Endothelial cell of umbilical vein (primary cell): ENCODE data around the gene TMIE. TPM values are rescaled to one million over a fixed set of nuclear protein-coding genes. Genes with fewer than 3 reads are reported as not detected.

Source experiments
- BruUV-seq: library from RNA; stranded (reverse); fragments of 400-500 nt; replicated peaks from 2 replicates; lab custom pipeline; 2021; lab: Mats Ljungman, UMichigan
- CTCF ChIA-PET: fragments of 300-600, 350-600 bp; sonication (Branson Sonifier 250); formaldehyde crosslinking; loops from one replicate; lab custom pipeline; 2021; ENCODE audit warnings: antibody characterized with exemption, inconsistent platforms; lab: Charles Lee
- POLR2A ChIA-PET: fragments of 300-600, 350-600 bp; sonication (Branson Sonifier 250); formaldehyde crosslinking; loops from one replicate; lab custom pipeline; 2021; ENCODE audit warnings: antibody characterized with exemption, inconsistent platforms; lab: Charles Lee
- DNase-seq: peaks from one replicate; pipeline ENCODE4 v3.0.0-alpha.2; 2011; ENCODE audit warnings: low read depth, low spot score
- FAIRE-seq: peaks from 2 replicates; lab custom pipeline; 2011; peaks lifted over from hg19 to GRCh38; lab: Jason Lieb, UNC
- H2AFZ ChIP-seq: 2 replicates; pipeline ENCODE4 v1.6.0; 2012; ENCODE audit warnings: low read depth, low read length, control low read depth, inconsistent platforms
- H3K27ac ChIP-seq: 2 replicates; pipeline ENCODE4 v1.5.1; 2011; ENCODE audit warnings: low read depth, mild to moderate bottlenecking, control low read depth, low read length, moderate library complexity; ENCODE audit not compliant: insufficient read depth
- H3K27me3 ChIP-seq, 2 experiments: 2 replicates each; pipeline versions ENCODE4 v1.6.0 to v1.6.1; 2011; ENCODE audit warnings: low read length in 2 of 2, mixed read lengths in 1 of 2; ENCODE audit not compliant: control insufficient read depth in 2 of 2, insufficient read depth in 2 of 2
- H3K36me3 ChIP-seq, 2 experiments: 2 replicates in 1 of 2; 3 replicates in 1 of 2; pipeline ENCODE4 v1.5.1; 2011; ENCODE audit warnings: low read length in 2 of 2, mild to moderate bottlenecking in 1 of 2, moderate library complexity in 1 of 2; ENCODE audit not compliant: control insufficient read depth in 2 of 2, insufficient read depth in 2 of 2; ENCODE audit errors: extremely low read depth in 1 of 2
- H3K4me1 ChIP-seq: 3 replicates; pipeline ENCODE4 v1.5.1; 2011; ENCODE audit warnings: mild to moderate bottlenecking, low read length; ENCODE audit not compliant: control insufficient read depth, insufficient read depth; ENCODE audit errors: extremely low read depth
- H3K4me2 ChIP-seq: 2 replicates; pipeline ENCODE4 v1.6.1; 2011; ENCODE audit warnings: low read length, control low read depth, mixed read lengths; ENCODE audit not compliant: insufficient read depth
- H3K4me3 ChIP-seq, 3 experiments: fragments of 200-600 bp in 1 of 3; sonication (generic), shearing (Covaris generic) in 1 of 3; replicated peaks in 1 of 3; 2 replicates each; pipeline ENCODE4 v1.5.1; 2011 to 2016; ENCODE audit warnings: control low read depth in 3 of 3, low read length in 3 of 3, mild to moderate bottlenecking in 2 of 3, inconsistent platforms in 1 of 3, low read depth in 1 of 3, moderate library complexity in 1 of 3; ENCODE audit not compliant: insufficient read depth in 1 of 3
- H3K79me2 ChIP-seq: 2 replicates; pipeline ENCODE4 v1.6.0; 2012; ENCODE audit warnings: low read length, inconsistent platforms; ENCODE audit not compliant: control insufficient read depth, insufficient read depth
- H3K9ac ChIP-seq: replicated peaks from 2 replicates; pipeline ENCODE3; 2011; ENCODE audit warnings: low read length, control low read depth; ENCODE audit not compliant: insufficient read depth; ENCODE audit errors: extremely low read depth
- H3K9me1 ChIP-seq: replicated peaks from 3 replicates; pipeline ENCODE4 v1.6.0; 2011; ENCODE audit warnings: mild to moderate bottlenecking, low read length; ENCODE audit not compliant: control insufficient read depth, insufficient read depth; ENCODE audit errors: extremely low read depth
- H3K9me3 ChIP-seq: replicated peaks from 2 replicates; pipeline ENCODE4 v1.5.1; 2012; ENCODE audit warnings: low read length, inconsistent platforms; ENCODE audit not compliant: control insufficient read depth, insufficient read depth
- H4K20me1 ChIP-seq: replicated peaks from 2 replicates; pipeline ENCODE3; 2011; ENCODE audit warnings: mild to moderate bottlenecking, low read length; ENCODE audit not compliant: control insufficient read depth, insufficient read depth; ENCODE audit errors: extremely low read depth
- EZH2 ChIP-seq: IDR thresholded peaks from 2 replicates; pipeline ENCODE4 v1.6.1; 2012; ENCODE audit warnings: borderline replicate concordance, low read depth, mild to moderate bottlenecking, moderate library complexity, low read length, inconsistent platforms; ENCODE audit not compliant: severe bottlenecking
- FOS ChIP-seq: IDR thresholded peaks from 2 replicates; pipeline ENCODE4 v1.6.1; 2011; ENCODE audit warnings: mild to moderate bottlenecking, low read length, moderate library complexity, borderline replicate concordance; ENCODE audit not compliant: insufficient read depth
- GATA2 ChIP-seq: IDR thresholded peaks from 2 replicates; pipeline ENCODE4 v1.7.0; 2011; ENCODE audit warnings: low read depth, mild to moderate bottlenecking, moderate library complexity, mixed read lengths, low read length; ENCODE audit not compliant: insufficient read length, insufficient read depth
- MYC ChIP-seq: IDR thresholded peaks from one replicate; pipeline ENCODE4 v1.6.1; 2011; ENCODE audit warnings: mild to moderate bottlenecking, low read depth, low read length
- POLR2AphosphoS5 ChIP-seq: IDR thresholded peaks from 2 replicates; pipeline ENCODE4 v1.6.1; 2012; ENCODE audit warnings: low read depth, mild to moderate bottlenecking, control low read depth, low read length, moderate library complexity; ENCODE audit not compliant: insufficient read depth
- dilution Hi-C: fragments of 300-500 bp; cut with MboI; formaldehyde crosslinking; loops from one replicate; pipeline ENCODE4 v1.15.0; 2019; ENCODE audit warnings: low sequenced_read_pairs; ENCODE audit not compliant: extremely low pct_ligation_motif_present
- intact Hi-C: fragments of 100-400 bp; cut with micrococcal nuclease; formaldehyde crosslinking; loops from one replicate; pipeline ENCODE4 v1.10.0; 2022
- polyA plus RNA-seq, 4 experiments: library from polyadenylated mRNA; depleted of rRNA in 3 of 4; stranded (reverse) in 3 of 4; unstranded in 1 of 4; fragments of >200 nt; gene quantifications; 2 replicates each; pipeline versions ENCODE4 v1.2.1 to v1.2.3, GENCODE V29; 2011 to 2012; ENCODE audit warnings: missing spikeins in 1 of 4
- total RNA-seq: library from RNA; stranded (reverse); gene quantifications from 2 replicates; pipeline ENCODE4 v1.2.3, GENCODE V29; 2021
- TF ChIP-seq, protein P1 (sequence below), 2 donors: IDR thresholded peaks; 1 replicate in 1 of 2; 2 replicates in 1 of 2; pipeline ENCODE4 v1.5.1; 2011; ENCODE audit warnings: low read length in 2 of 2, mild to moderate bottlenecking in 2 of 2, moderate library complexity in 2 of 2, control low read depth in 1 of 2, inconsistent platforms in 1 of 2, low read depth in 1 of 2; ENCODE audit not compliant: insufficient read depth in 1 of 2; ENCODE audit errors: extremely low read depth in 1 of 2

The TMIE gene
- total and polyA plus RNA-seq, 2 donors (not counting 3 experiments of a cell fraction or from before 2014, with no cell fraction given) = 0.15 to 0.27 TPM

DNA sequence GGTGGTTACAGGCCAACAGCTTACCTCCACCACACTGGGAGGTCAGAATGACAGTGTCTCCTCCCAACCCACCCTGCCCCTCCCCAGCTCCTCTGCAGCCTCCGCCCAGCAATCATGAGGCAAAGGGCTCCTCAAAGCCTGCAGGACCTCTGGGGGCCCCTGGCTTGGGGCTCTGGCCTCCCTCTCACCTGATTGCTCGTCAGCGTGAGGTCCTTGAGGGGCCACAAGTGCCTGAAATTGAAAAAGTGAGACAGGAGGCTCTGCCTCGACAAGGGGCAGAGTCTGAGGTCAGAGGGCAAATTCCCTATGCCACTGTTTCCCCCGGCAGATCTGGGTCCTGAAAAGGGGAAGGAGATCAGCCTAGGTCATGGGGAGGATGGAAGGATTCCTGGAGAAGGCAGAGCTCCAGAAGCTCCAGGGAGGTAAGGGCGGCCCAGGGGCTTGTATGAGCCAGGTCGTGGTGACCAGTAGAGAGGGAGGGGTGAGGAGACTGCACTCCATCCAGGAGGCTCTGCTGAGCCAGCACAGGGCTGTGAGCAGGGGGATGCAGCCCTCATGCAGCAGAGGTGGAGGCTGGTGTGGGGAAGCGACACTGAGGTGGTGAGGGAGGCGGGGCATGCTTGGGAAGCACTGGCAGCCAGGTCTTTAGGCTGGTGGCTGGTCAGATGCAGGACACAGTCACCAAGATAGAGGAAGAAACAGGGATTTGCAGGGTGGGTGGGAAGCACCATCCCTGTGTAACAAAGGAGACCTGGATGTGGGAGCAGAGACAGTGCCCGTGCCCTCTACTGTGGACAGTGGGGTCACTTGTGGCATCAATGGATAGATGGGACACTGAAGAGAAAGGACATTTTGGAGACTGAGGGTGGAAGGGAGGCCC lies 27.8 kb upstream of the TMIE start:
- Histone ChIP-seq H3K79me2 (no peaks in the 10 kb centered on the region), H3K36me3 (no peaks in the 10 kb centered on the region), H3K27me3 (no peaks in the 10 kb centered on the region), H2AFZ (no peak overlapping the region), H4K20me1 (no peaks in the 10 kb centered on the region), H3K9me1 (no peaks in the 10 kb centered on the region), H3K9me3 (no peaks in the 10 kb centered on the region), H3K27ac (no peak overlapping the region), H3K9ac (no peak overlapping the region), H3K4me3 (no peak overlapping the region), H3K4me1 (no peaks in the 10 kb centered on the region), H3K4me2 (no peak overlapping the region)
- no peak for FAIRE-seq
- no peak for DNase-seq
- no peak for TF ChIP-seq GATA2
- TF ChIP-seq MYC = no peak
- TF ChIP-seq, protein P1, sequence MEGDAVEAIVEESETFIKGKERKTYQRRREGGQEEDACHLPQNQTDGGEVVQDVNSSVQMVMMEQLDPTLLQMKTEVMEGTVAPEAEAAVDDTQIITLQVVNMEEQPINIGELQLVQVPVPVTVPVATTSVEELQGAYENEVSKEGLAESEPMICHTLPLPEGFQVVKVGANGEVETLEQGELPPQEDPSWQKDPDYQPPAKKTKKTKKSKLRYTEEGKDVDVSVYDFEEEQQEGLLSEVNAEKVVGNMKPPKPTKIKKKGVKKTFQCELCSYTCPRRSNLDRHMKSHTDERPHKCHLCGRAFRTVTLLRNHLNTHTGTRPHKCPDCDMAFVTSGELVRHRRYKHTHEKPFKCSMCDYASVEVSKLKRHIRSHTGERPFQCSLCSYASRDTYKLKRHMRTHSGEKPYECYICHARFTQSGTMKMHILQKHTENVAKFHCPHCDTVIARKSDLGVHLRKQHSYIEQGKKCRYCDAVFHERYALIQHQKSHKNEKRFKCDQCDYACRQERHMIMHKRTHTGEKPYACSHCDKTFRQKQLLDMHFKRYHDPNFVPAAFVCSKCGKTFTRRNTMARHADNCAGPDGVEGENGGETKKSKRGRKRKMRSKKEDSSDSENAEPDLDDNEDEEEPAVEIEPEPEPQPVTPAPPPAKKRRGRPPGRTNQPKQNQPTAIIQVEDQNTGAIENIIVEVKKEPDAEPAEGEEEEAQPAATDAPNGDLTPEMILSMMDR (IDR thresholded peaks at IDR 0.05; ENCODE audit: extremely low read depth in 1 of 2, insufficient read depth in 1 of 2, low read depth in 1 of 2, low read length in 2 of 2) = no peak
- no peak for TF ChIP-seq FOS
- TF ChIP-seq POLR2AphosphoS5 = no peak
- TF ChIP-seq EZH2 = no peak
- dilution Hi-C loops = no loop called here
- intact Hi-C loops = no loop called here
- CTCF ChIA-PET = interaction anchor here (1.4 to 1.6 kb wide), 3 partner anchors 9 to 185 kb away, joined by 3 to 9 read pairs (median 7); no protein-coding TSS in a partner anchor
- no TSS peak for BruUV-seq
- POLR2A ChIA-PET = no interaction called here
